GM12878 (cell line): ENCODE data around the gene LARP4. TPM values are rescaled to one million over a fixed set of nuclear protein-coding genes. Genes with fewer than 3 reads are reported as not detected.
"Not testable (repeated sequence)": the region's sequence is repeated elsewhere in the genome, so short reads cannot be mapped to it uniquely, and the experiment has no call there.

Source experiments
- ATAC-seq: fragments of 200-7000 bp; cut with Tn5 transposase; 3 replicates; pipeline ENCODE4 v1.9.1; 2020; ENCODE audit warnings: mild to moderate bottlenecking, moderate library complexity
- BruUV-seq: library from RNA; stranded (reverse); fragments of 400-500 nt; replicated peaks from 2 replicates; lab custom pipeline; 2021; lab: Mats Ljungman, UMichigan
- CTCF ChIA-PET: fragments of 300-600 bp; sonication (Branson Sonifier 250); formaldehyde crosslinking; extraction: SDS; loops from one replicate; lab custom pipeline; 2021; ENCODE audit warnings: inconsistent platforms; lab: Yijun Ruan, JAX
- POLR2A ChIA-PET: fragments of 350-600 bp; formaldehyde crosslinking; extraction: SDS; loops from one replicate; lab custom pipeline; 2021; ENCODE audit warnings: inconsistent platforms; lab: Charles Lee
- RAD21 ChIA-PET: fragments of 300-600 bp; sonication (Branson Sonifier 250); formaldehyde crosslinking; loops from one replicate; lab custom pipeline; 2023; ENCODE audit warnings: antibody characterized with exemption; ENCODE audit not compliant: unreplicated experiment; lab: Charles Lee
- SMC1A ChIA-PET: fragments of 300-600 bp; sonication (Branson Sonifier 250); formaldehyde crosslinking; loops from one replicate; lab custom pipeline; 2023; ENCODE audit not compliant: unreplicated experiment, uncharacterized antibody; lab: Charles Lee
- DNase-seq: peaks from one replicate; pipeline ENCODE4 v3.0.0-alpha.2; 2011; ENCODE audit warnings: low read depth, low spot score
- FAIRE-seq: peaks from 3 replicates; lab custom pipeline; 2011; peaks lifted over from hg19 to GRCh38; lab: Jason Lieb, UNC
- H2AFZ ChIP-seq: 2 replicates; pipeline ENCODE4 v1.6.0; 2011; ENCODE audit warnings: low read depth, low read length, control low read depth; ENCODE audit not compliant: control insufficient read depth
- H3K27ac ChIP-seq: 2 replicates; pipeline ENCODE4 v1.5.1; 2011; ENCODE audit warnings: control low read depth; ENCODE audit not compliant: control insufficient read depth, insufficient read depth
- H3K27me3 ChIP-seq, 2 experiments: replicated peaks in 1 of 2; 2 replicates each; pipeline versions ENCODE4 v1.6.0 to v1.6.1; 2011; ENCODE audit warnings: low read length in 1 of 2; ENCODE audit not compliant: control insufficient read depth in 2 of 2, insufficient read depth in 2 of 2
- H3K36me3 ChIP-seq, 2 experiments: 2 replicates each; pipeline ENCODE4 v1.5.1; 2011; ENCODE audit warnings: low read length in 1 of 2; ENCODE audit not compliant: control insufficient read depth in 2 of 2, insufficient read depth in 2 of 2
- H3K4me1 ChIP-seq: 2 replicates; pipeline ENCODE4 v1.6.1; 2011; ENCODE audit warnings: mild to moderate bottlenecking, low read length, moderate library complexity, mixed read lengths; ENCODE audit not compliant: control insufficient read depth, insufficient read depth
- H3K4me2 ChIP-seq: 2 replicates; pipeline ENCODE4 v1.6.0; 2011; ENCODE audit warnings: control low read depth; ENCODE audit not compliant: control insufficient read depth, insufficient read depth
- H3K4me3 ChIP-seq: fragments of 200-600 bp; sonication (generic); 2 replicates; pipeline ENCODE4 v1.5.1; 2016
- H3K79me2 ChIP-seq: 2 replicates; pipeline ENCODE4 v1.6.0; 2011; ENCODE audit warnings: low read length; ENCODE audit not compliant: control insufficient read depth, insufficient read depth
- H3K9ac ChIP-seq: 2 replicates; pipeline ENCODE4 v1.8.0; 2011; ENCODE audit warnings: low read length, control low read depth, mixed read lengths; ENCODE audit not compliant: control insufficient read depth, insufficient read depth
- H3K9me3 ChIP-seq: replicated peaks from 3 replicates; pipeline ENCODE4 v1.5.1; 2011; ENCODE audit warnings: mild to moderate bottlenecking, low read length; ENCODE audit not compliant: control insufficient read depth, insufficient read depth
- H4K20me1 ChIP-seq: 2 replicates; pipeline ENCODE4 v1.6.0; 2011; ENCODE audit not compliant: control insufficient read depth, insufficient read depth
- HDAC6 ChIP-seq: fragments of 200-600 bp; sonication (generic); IDR thresholded peaks from one replicate; pipeline ENCODE4 v1.8.0; 2017; ENCODE audit warnings: antibody characterized with exemption; ENCODE audit not compliant: unreplicated experiment
- MEF2A ChIP-seq: IDR thresholded peaks from 2 replicates; pipeline ENCODE4 v1.6.1; 2011; ENCODE audit warnings: low read depth, mild to moderate bottlenecking, low read length, moderate library complexity; ENCODE audit not compliant: insufficient read depth
- MTA3 ChIP-seq: IDR thresholded peaks from 2 replicates; pipeline ENCODE4 v1.6.1; 2012; ENCODE audit warnings: low read length, inconsistent platforms, borderline replicate concordance
- NR2C1 ChIP-seq: fragments of 450-650 bp; IDR thresholded peaks from 2 replicates; pipeline ENCODE4 v1.6.1; 2017; ENCODE audit warnings: antibody characterized with exemption, mild to moderate bottlenecking, moderate library complexity
- POLR2A ChIP-seq: IDR thresholded peaks from 2 replicates; pipeline ENCODE4 v1.6.1; 2011; ENCODE audit warnings: low read depth, mild to moderate bottlenecking, low read length
- RAD21 ChIP-seq: IDR thresholded peaks from 2 replicates; pipeline ENCODE4 v1.6.1; 2011; ENCODE audit warnings: mild to moderate bottlenecking, low read depth, low read length, moderate library complexity; ENCODE audit not compliant: insufficient read depth
- WGBS: methylation state at CpG from one replicate; pipeline ENCODE4 v1.1.6; 2016; ENCODE audit warnings: low lambda C conversion rate; ENCODE audit not compliant: insufficient replicate concordance, insufficient coverage; ENCODE audit errors: missing lambda C conversion rate; 5-methylcytosine and 5-hydroxymethylcytosine counted together
- in situ Hi-C: fragments of 300-500 bp; cut with MboI; formaldehyde crosslinking; loops from 9 replicates; pipeline ENCODE4 v1.14.3; 2018; ENCODE audit warnings: mixed read lengths
- intact Hi-C: fragments of 100-400 bp; cut with micrococcal nuclease; formaldehyde crosslinking; loops from one replicate; pipeline ENCODE4 v1.14.2; 2022; ENCODE audit not compliant: unreplicated experiment
- polyA plus RNA-seq, 11 experiments: library from polyadenylated mRNA; depleted of rRNA in 4 of 11; unstranded in 6 of 11; stranded (reverse) in 5 of 11; fragments of >200 nt; fragmentation: Nextera tagmentation in 4 of 11; fragmentation: Illumina TruSeq in 1 of 11; extraction: Ambion mirVana in 4 of 11; extraction: Trizol in 1 of 11; gene quantifications; 1 replicate in 1 of 11; 2 replicates in 10 of 11; pipeline versions ENCODE4 v1.2.1 to v1.2.3, GENCODE V29; 2011 to 2016; ENCODE audit warnings: inconsistent platforms in 2 of 11, missing spikeins in 2 of 11, low read depth in 1 of 11
- total RNA-seq, 4 experiments: library from RNA; depleted of rRNA in 3 of 4; stranded (reverse); fragments of >200 nt in 3 of 4; fragmentation: Illumina TruSeq in 1 of 4; extraction: Trizol in 1 of 4; gene quantifications; 2 replicates each; pipeline versions ENCODE4 v1.2.1 to v1.2.3, GENCODE V29; 2013 to 2021
- TF ChIP-seq, protein P1 (sequence below): fragments of 450-650 bp; IDR thresholded peaks from 2 replicates; pipeline ENCODE4 v1.6.1; 2017; ENCODE audit warnings: low read depth, mild to moderate bottlenecking, moderate library complexity
- TF ChIP-seq, protein P2 (sequence below): fragments of 150-350 bp; IDR thresholded peaks from 2 replicates; pipeline ENCODE4 v1.6.1; 2016; ENCODE audit warnings: low read depth, low read length
- TF ChIP-seq, protein P3 (sequence below): fragments of 450-650 bp; IDR thresholded peaks from 2 replicates; pipeline ENCODE4 v1.6.1; 2017; ENCODE audit warnings: mild to moderate bottlenecking

The LARP4 gene
- total and polyA plus RNA-seq, 10 of the 15 experiments (the other 5 are each of a cell fraction or from before 2014, with no cell fraction given): 24.1 to 72.6 (median 35.6) TPM

DNA sequence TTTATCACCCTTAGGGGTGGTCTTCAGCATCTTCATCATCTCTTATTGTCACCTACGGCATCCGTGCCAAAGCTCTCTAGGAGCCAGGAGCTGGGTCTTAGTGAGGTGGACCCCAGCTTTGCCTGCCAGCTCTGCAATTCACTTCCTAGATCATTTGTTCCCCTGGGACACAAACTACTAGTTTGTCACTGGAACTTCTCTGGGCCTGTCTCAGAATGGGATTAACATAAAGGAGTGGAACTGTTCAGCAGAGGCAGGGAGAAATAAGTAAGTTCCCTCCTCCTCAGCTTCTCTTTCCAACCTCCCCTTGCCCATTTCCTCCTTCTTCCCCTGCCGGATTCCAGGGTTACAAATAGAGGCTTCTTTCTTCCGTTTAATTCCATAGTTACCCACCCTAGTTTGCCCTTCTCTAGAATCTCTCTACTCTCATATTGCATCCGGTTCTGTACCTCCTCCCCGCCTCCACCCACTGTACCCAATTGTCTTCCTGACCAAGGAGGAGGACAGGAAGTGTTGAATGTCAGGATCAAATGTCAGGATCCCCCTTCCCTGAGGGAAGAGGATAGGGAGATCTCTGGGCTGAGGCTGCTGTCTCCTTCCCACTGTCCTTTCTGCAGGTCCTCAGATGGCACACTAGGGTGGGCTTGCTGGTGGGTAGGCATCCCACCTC lies 25.0 kb downstream of the LARP4 start:
- Histone ChIP-seq H4K20me1 (no peaks in the 10 kb centered on the region), H3K9ac (no peak overlapping the region), H3K4me1 (no peaks in the 10 kb centered on the region), H3K9me3 (no peaks in the 10 kb centered on the region), H3K4me2 (no peak overlapping the region), H3K27me3 (no peaks in the 10 kb centered on the region), H3K79me2 (peaks cover 22% of the 10 kb centered on the region), H2AFZ (no peak overlapping the region), H3K4me3 (no peak overlapping the region), H3K36me3 (peaks cover 3 to 7% of the 10 kb centered on the region in 2 experiments), H3K27ac (no peak overlapping the region)
- no peak for ATAC-seq
- ChIA-PET RAD21 (no interaction called here), CTCF (interaction anchor here (1.1 kb wide), 1 partner anchor 355 kb away, joined by 3 read pairs; no protein-coding TSS in a partner anchor), SMC1A (no interaction called here), POLR2A (interaction anchor here (1.1 kb wide), 1 partner anchor 22 kb away, joined by 3 read pairs; no protein-coding TSS in a partner anchor)
- TF ChIP-seq NR2C1 (no peak), RAD21 (no peak), MEF2A (no peak), MTA3 (no peak), POLR2A (no peak), HDAC6 (no peak)
- TF ChIP-seq, protein P1, sequence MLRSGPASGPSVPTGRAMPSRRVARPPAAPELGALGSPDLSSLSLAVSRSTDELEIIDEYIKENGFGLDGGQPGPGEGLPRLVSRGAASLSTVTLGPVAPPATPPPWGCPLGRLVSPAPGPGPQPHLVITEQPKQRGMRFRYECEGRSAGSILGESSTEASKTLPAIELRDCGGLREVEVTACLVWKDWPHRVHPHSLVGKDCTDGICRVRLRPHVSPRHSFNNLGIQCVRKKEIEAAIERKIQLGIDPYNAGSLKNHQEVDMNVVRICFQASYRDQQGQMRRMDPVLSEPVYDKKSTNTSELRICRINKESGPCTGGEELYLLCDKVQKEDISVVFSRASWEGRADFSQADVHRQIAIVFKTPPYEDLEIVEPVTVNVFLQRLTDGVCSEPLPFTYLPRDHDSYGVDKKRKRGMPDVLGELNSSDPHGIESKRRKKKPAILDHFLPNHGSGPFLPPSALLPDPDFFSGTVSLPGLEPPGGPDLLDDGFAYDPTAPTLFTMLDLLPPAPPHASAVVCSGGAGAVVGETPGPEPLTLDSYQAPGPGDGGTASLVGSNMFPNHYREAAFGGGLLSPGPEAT: no peak
- TF ChIP-seq, protein P2, sequence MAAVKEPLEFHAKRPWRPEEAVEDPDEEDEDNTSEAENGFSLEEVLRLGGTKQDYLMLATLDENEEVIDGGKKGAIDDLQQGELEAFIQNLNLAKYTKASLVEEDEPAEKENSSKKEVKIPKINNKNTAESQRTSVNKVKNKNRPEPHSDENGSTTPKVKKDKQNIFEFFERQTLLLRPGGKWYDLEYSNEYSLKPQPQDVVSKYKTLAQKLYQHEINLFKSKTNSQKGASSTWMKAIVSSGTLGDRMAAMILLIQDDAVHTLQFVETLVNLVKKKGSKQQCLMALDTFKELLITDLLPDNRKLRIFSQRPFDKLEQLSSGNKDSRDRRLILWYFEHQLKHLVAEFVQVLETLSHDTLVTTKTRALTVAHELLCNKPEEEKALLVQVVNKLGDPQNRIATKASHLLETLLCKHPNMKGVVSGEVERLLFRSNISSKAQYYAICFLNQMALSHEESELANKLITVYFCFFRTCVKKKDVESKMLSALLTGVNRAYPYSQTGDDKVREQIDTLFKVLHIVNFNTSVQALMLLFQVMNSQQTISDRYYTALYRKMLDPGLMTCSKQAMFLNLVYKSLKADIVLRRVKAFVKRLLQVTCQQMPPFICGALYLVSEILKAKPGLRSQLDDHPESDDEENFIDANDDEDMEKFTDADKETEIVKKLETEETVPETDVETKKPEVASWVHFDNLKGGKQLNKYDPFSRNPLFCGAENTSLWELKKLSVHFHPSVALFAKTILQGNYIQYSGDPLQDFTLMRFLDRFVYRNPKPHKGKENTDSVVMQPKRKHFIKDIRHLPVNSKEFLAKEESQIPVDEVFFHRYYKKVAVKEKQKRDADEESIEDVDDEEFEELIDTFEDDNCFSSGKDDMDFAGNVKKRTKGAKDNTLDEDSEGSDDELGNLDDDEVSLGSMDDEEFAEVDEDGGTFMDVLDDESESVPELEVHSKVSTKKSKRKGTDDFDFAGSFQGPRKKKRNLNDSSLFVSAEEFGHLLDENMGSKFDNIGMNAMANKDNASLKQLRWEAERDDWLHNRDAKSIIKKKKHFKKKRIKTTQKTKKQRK: no peak
- TF ChIP-seq, protein P3, sequence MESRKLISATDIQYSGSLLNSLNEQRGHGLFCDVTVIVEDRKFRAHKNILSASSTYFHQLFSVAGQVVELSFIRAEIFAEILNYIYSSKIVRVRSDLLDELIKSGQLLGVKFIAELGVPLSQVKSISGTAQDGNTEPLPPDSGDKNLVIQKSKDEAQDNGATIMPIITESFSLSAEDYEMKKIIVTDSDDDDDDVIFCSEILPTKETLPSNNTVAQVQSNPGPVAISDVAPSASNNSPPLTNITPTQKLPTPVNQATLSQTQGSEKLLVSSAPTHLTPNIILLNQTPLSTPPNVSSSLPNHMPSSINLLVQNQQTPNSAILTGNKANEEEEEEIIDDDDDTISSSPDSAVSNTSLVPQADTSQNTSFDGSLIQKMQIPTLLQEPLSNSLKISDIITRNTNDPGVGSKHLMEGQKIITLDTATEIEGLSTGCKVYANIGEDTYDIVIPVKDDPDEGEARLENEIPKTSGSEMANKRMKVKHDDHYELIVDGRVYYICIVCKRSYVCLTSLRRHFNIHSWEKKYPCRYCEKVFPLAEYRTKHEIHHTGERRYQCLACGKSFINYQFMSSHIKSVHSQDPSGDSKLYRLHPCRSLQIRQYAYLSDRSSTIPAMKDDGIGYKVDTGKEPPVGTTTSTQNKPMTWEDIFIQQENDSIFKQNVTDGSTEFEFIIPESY: no peak
- no peak for FAIRE-seq
- in situ Hi-C loops (no loop called here), intact Hi-C loops (no loop called here)
- TSS peak; percentile 44 for BruUV-seq
- 93% methylated on average over 6 of the region's 6 CpGs for WGBS
- DNase-seq: no peak

DNA sequence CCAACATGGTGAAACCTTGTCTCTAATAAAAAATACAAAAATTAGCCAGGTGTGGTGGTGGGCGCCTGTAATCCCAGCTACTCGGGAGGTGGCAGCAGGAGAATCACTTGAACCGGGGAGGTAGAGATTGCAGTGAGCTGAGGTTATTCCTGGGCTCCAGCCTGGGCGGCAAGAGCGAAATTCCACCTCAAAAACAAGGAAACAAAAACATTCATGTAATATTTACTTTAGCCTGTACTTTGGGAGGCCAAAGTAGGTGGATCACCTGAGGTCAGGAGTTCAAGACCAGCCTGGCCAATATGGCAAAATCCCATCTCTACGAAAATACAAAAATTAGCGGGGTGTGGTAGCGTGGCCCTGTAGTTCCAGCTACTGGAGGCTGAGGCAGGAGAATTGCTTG lies 31.0 kb downstream of the LARP4 start:
- FAIRE-seq, BruUV-seq, H3K4me1 ChIP-seq, H4K20me1 ChIP-seq, H3K79me2 ChIP-seq, CTCF ChIA-PET, H3K4me2 ChIP-seq, H3K4me3 ChIP-seq, H3K27ac ChIP-seq, intact Hi-C loops, H3K9ac ChIP-seq, H3K27me3 ChIP-seq, H3K9me3 ChIP-seq, H2AFZ ChIP-seq, in situ Hi-C loops, ATAC-seq, RAD21 ChIA-PET, DNase-seq: not testable (repeated sequence)
- SMC1A ChIA-PET: interaction anchor here (1.1 to 1.6 kb wide), 3 partner anchors 12 to 344 kb away, joined by 3 to 5 read pairs (median 3); no protein-coding TSS in a partner anchor
- POLR2A ChIA-PET: interaction anchor here (0.5 kb wide), 1 partner anchor 34 kb away, joined by 9 read pairs; no protein-coding TSS in a partner anchor
- WGBS: 87% methylated on average over 8 of the region's 8 CpGs
- H3K36me3 ChIP-seq: peaks cover 6 to 31% of the 10 kb centered on the region in 2 experiments
